NCI-H345 treated with DMSO at 0.1 percent for 48 hours (cell line): ENCODE data around the gene PDE7B.

Experiments used
- DNase-seq: peaks from one replicate; lab custom pipeline; 2025; ENCODE audit not compliant: unreplicated experiment; lab: John Stamatoyannopoulos, UW

Gene PDE7B

GRCh38 chr6:135922746-135923145 lies 71.2 kb downstream of the PDE7B start:
- no peak for DNase-seq

- DNase-seq: no peak
These were observed 81.2 kb downstream of the PDE7B start for GRCh38 chr6:135932651-135933050.

DNA sequence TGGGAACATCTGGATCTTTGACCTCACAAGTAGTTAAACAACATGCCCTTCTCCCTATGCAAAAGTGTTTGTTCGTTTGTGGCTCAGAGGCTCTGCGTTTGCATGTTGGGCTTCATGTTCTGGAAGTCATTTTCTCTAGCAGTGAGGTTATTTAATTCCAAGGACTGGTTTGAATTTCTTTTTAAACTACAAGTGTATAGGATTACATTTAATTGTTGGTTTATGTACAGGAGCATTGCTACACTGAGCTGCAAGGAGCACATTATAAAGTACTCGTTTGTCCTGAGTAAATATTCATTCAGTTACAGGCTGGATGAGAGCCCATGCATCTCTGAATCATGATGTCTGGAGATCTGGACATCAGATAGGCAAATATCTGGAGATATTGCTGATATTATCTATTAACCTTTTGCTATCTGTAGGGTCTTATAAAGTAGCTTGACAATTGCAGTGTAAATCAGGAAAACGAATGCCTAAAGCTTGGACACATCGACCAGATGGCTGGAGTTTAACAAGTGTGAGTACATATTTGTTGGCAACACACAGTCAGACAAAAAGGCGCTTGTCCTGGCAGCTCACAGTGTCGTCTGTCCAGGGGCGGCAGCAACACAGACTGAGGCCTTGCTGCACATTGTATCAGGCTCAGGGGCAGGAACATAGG lies 84.6 kb downstream of the PDE7B start:
- DNase-seq: no peak

- DNase-seq: no peak
These were observed 85.1 kb downstream of the PDE7B start for GRCh38 chr6:135936606-135937005.

- no peak for DNase-seq
These were observed 85.6 kb downstream of the PDE7B start for GRCh38 chr6:135937106-135937505.

DNA sequence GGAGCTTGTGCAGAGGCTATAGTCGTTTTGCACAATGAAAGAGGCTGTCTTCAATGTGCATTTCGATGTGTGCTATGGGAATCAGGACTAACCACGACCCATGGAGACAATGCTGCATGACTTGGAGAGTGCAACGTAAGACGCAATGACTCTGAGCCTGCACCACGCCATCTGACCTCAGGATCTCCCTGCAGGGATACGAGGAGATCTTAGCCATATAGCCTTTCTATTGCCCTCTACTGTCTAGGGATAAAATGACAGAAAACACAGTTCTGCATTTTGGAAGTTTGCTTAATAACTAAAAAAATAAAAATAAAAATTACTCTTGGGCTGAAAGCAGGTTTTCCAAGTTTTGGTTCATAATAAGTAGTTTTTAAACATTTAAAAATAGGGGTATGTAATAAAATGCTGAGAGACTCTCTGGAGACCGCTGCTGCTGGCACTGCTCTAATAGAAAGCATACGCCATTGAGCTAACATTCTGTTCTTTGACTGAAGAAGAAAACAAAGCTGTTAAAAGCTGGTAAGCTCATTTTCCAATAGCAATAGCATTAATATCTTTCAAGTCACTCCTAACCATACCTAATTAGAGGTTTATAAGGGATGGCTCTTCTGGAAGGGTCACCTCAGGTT lies 87.2 kb downstream of the PDE7B start:
- no peak for DNase-seq

GRCh38 chr6:135939208-135939591 lies 87.7 kb downstream of the PDE7B start:
- no peak for DNase-seq

DNA sequence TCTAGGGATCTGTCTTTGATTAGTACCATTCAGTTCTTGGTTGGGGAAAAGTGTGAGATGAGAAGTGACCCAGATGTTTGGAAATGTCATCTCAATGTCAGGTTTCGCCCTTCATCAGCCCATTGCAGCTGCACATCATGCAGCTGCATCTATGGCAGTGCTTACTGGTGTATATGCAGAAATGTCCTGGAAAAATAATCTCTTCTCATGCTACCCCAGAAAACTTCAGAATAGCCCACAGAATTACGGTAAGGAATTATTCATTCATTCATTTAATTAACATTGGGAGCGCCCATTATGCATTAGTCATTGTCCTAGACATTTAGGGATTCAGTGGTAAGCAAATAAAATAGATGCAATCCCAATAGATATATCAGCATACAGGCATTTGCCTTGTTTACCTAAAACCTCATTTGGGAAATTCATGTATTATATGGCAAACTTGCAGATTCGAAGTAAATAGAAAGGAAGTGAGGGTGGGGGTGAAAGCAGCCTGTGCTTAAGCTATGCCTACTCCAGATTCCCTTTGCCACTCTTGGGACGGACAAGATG lies 89.2 kb downstream of the PDE7B start:
- DNase-seq: no peak

DNA sequence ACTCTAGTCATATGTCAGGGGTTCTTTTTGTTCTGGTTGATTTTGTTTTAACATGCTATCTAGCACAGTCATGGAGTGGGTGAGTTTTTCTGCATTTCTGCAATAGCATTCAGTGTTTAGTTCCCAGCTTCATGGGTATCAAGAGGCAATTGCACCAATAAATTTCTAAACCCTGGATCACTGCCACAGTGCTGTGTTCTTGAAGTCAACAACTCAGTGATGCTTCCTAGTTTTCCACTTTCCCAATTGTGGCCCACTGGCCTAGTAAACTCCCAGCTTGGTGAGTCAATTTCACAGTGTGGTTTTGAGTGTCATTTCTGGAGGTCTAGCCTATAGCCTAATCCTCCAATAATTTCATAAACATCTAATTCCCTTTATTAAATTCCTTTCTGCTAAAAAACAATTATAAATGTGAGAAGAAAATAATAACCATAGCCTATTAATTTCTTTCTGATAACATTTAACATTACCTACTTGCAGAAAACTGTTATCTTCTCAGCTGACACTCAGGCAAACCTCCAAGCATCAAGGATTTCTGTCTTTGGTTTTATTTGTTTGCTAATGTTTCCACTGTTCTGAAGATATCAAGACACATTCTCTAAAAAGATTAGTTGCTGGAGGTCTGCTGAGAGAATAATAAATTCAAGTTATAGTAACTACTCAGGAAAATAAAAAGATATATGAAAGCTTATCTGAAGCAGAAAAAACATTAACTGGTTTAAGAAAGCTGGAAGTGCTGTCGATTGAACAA lies 89.9 kb downstream of the PDE7B start:
- no peak for DNase-seq

DNA sequence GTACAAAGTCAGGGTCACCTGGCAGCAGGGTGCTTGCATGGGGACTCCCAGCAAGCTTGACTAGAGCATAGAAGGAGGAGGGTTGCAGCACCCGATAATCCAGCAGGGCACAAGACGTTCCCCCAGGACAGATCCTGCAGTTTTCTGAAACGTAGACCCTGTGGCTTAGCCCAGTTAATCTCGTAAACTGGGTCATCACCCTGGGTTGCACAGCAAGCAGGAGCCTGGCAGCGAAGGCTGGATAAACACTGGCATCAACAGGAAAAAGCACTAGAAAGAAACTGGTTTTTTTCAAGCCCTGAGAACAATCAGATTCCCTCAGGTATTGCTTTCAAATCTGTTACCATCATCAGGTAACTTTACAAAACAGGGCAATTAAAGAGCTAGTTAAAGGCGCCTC lies 92.6 kb downstream of the PDE7B start:
- no peak for DNase-seq

DNA sequence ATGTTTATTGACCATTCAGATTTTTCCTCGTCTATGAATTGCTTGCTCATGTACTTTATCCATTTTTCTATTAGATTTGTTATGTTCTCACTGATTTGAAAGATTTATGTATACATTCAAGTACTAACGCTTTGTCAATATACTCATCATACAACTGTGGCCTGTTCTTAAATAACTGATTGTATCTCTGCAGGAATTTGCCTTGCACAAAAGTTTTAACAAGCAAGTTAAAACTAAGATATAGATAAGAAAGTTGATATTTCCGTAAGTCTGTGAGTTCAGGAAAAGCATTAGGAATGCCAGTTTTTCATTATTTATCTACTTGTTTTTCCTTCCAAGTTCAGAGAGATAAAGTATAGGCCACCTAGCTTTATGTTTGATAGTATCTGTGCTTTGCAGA lies 95.2 kb downstream of the PDE7B start:
- DNase-seq: no peak

DNA sequence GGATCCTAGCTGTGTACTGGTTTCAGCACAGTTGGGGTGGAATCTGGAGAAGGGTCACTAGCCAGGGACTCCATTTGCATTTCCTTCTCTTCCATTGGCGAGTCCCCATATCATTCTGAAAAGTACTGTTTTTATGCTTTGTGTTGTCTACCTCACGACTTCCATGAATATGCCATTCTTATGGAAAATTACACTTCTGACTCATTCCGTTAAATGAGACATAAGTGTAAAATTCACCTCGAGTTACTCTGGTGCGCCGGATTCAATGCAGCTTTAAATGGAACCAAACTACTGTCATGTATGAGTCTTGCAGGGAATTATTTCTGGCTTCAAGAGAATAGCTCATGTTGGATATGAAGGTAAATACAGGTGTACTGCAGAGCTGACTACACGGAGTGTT lies 99.2 kb downstream of the PDE7B start:
- DNase-seq: no peak

GRCh38 chr6:135951169-135951568 lies 99.7 kb downstream of the PDE7B start:
- no peak for DNase-seq

- no peak for DNase-seq
These were observed 102.3 kb downstream of the PDE7B start for GRCh38 chr6:135953818-135954217.

DNA sequence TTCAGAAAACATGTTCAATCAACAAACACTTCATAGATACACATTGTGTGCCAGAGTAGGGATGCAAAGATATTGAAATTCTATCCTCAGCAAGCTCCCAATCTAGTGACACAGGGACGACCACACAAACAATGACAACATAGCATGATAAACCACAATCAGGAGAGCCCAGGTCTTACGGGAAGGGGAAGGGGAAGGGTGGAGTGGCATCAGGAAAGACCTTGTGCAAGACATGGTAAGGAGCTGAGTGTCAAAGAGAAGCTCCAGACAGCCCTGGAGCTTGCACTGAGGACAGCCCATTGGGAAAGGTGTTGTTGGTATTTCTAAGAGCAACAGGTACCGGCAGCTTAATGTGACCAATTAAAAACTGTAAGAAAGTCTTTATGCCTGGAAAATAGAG lies 103.6 kb downstream of the PDE7B start:
- DNase-seq: no peak

DNA sequence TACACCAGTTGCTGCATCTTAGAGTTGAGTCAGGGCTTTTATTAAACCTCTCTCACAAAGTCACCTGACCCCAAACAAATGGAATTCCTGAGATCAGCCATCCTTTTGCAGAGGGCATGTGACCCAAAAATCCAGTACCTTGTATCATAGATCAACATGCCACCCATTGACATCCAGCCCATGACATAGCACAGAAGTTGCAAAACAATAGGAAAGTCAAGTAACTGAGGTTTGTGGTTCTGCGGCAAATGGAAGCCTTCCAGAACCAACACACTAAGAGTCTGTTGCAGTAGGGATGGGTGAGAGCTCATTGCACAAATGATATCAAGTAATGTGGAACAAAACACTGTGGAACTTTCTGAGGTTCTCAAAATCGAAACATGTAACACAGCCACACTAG lies 111.2 kb downstream of the PDE7B start:
- DNase-seq: no peak

DNA sequence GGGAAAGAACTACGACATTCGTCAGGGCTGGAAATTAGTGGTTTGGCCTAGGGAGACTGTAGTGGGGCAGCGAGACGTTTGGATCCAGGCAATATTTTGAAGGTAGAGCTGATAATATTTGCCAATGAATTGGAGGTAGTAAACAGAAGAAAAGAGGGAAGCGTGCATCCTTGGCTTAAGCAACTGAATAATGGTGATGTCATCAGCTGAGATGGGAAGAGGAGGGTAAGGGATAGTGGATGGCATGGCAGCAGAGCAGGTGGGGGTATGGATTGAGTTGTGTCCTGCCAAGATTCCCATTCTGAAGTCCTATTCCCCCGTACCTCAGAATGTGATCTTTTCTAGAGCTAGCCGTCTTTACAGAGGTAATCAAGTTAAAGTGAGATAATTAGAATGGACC lies 119.2 kb downstream of the PDE7B start:
- no peak for DNase-seq

- no peak for DNase-seq
These were observed 119.8 kb downstream of the PDE7B start for GRCh38 chr6:135971351-135971750.

GRCh38 chr6:135972150-135972549 lies 120.6 kb downstream of the PDE7B start:
- DNase-seq: no peak

- no peak for DNase-seq
These were observed 121.1 kb downstream of the PDE7B start for GRCh38 chr6:135972586-135972985.

GRCh38 chr6:135974426-135974825 lies 122.9 kb downstream of the PDE7B start:
- DNase-seq: no peak

DNA sequence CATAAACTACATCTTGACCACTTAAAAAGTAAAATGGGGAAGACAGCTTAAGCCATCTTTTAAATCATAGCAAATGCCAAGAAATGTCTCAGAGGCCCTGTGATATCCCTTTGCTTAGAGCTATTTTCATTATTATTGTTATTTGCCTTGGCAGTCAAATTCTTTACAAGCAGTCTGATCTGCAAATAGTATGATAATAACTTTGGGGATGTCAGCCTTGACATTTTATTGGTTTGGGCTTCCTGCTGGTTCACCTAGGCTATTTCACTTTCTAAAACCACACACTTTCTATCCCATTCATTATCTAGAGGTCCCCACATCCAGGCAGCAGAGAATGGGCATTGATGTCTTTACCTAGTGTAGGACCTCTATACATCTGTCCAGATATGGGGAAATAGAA lies 125.1 kb downstream of the PDE7B start:
- DNase-seq: no peak
